T follicular helper cell (primary cell): Measurements from ENCODE around the gene C20orf202.
"Not testable (repeated sequence)": the region's sequence is repeated elsewhere in the genome, so short reads cannot be mapped to it uniquely, and the experiment has no call there.

Source experiments
- DNase-seq: peaks from one replicate; pipeline ENCODE4 v3.0.0-alpha.2; 2020; ENCODE audit warnings: low read depth

C20orf202 gene

DNA sequence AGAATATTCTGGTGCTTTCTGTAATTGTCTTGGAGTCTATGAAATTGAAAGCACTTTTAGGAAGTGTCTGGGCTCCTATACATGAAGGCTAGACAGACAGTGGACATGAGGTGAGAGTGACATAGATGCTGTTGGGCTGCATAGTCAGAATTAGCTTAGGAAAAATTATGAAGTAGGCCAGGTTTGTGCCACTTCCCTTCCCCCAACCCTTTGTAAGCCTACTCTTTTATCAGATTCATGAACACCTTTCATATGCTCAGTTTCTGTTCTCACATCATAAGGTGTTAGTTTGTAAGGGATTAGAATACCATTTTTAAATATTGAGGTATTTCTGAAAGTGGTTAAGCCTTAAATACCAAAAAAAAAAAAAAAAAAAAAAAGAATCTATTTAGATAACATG lies 44.4 kb downstream of the C20orf202 start:
- DNase-seq, result no peak

DNA sequence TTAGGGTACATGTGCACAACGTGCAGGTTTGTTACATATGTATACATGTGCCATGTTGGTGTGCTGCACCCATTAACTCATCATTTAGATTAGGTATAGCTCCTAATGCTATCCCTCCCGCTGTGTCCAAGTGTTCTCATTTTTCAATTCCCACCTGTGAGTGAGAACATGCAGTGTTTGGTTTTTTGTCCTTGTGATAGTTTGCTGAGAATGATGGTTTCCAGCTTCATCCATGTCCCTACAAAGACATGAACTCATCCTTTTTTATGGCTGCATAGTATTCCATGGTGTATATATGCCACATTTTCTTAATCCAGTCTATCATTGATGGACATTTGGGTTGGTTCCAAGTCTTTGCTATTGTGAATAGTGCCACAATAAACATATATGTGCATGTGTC lies 47.0 kb downstream of the C20orf202 start:
- DNase-seq, result not testable (repeated sequence)

DNA sequence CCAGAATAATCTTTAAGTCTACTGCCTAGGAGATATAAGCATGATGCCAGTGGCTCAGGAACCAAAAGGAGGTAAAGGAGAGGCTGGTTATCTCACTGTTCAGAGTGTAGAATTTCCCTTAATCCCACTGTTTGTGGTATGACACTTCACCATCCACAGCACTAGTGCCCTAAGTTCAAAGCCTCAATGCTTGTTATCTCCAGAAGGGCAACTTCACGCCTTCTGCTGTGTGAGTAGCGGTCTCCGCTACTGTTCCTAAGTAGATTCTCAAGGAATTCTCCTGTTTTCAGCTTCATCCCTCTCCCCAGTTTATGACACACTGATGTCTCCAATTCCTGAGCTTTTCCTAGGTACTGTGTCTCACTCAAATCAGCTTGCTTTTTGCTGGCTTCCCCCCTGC lies 49.2 kb downstream of the C20orf202 start:
- no peak for DNase-seq

DNA sequence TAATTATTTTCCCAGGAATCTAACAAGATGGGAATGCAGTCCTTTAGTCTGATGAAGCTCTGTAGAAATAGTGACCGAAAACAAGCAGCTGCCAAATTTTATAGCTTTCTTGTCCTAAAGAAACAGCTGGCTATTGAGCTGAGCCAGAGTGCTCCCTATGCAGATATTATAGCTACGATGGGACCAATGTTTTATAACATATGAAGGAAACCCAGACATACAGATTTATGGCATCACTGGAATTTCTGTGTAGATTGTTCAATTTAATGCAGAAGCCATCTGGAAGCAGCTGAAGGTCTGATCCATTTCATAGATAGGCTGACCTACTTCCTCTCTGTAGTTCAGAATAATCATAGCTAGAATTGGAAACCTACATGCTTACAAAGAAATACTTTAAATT lies 51.0 kb downstream of the C20orf202 start:
- no peak for DNase-seq

DNA sequence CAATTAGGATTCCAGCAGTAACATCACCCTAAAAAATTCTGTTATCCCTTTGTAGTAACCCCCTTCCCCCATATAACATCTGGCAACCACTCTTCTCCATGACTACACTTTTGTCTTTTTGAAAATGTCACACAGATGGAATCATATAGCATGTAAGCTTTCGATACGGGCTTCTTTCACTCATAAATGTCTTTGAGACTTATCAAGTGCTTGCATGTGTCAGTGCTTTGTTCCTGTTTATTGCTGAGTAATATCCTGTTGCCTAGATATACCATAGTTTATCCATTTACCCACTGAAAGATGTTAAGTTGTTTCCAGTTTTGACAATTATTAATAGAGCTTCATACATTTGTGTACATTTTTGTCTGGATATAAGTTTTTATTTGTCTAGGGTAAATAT lies 52.4 kb downstream of the C20orf202 start:
- no peak for DNase-seq
